ENCODE results near the gene WDFY4. TPM values are rescaled to one million over a fixed set of nuclear protein-coding genes. Genes with fewer than 3 reads are reported as not detected.

Gene WDFY4
- total and polyA plus RNA-seq, 5 experiments from 2014 or later, result 0.04 to 8.5 (median 4.3) TPM; not detected in 1

DNA sequence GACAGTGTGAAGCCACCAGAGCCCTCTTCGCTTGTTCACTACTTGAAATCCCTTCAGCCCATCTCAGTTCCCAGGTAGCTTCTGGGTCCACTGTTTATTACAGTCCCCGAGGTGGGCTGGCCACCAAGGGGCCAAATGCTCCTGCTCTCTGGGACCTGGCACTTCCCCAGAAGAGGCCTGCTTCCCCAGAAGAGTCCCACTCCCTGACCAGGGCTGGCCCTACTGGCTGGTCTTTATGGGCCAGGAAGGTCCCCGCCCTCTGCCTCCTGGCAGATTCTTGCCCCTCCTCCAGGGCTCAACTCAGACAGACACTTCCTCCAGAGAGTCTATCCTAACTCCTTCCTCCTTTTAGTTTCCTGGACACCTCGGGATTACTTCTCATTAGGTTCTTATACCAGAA is 325.6 kb downstream of the WDFY4 start:
- ATAC-seq, result no peak
- Mint-ChIP-seq H3K27me3 (peaks cover 0 to 18% (median 5%) of the 10 kb centered on the region in 5 donors), H3K4me1 (peaks cover 0 to 3% (median 0%) of the 10 kb centered on the region in 4 donors), H3K4me3 (no peak overlapping the region), H3K27ac (no peak overlapping the region), H3K36me3 (no peaks in the 10 kb centered on the region), H3K9me3 (peaks cover 0 to 2% (median 0%) of the 10 kb centered on the region in 9 donors)
- POLR2A ChIA-PET, result no interaction called here
- no peak for DNase-seq

DNA sequence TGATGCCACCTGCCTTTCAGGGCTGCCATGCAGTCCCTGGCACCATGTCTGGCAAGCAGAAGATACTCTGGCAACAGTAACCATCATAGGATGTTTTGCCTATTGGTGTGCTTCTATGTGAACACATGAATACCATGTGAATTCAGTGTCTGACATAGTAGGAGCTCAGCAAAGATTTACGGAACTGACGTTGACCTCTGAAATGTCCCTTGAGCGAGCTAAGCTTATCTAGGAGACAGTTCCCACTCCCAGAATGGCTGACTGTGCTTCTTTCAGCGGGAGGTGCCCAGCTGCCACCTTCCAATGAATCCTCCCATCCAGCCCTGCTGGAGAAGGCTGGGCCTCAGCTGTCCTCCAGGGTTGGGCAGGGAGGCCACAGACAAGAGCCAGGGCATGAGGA is 326.2 kb downstream of the WDFY4 start:
- Mint-ChIP-seq H3K4me1 (peaks cover 0 to 3% (median 0%) of the 10 kb centered on the region in 4 donors), H3K4me3 (no peak overlapping the region), H3K27me3 (peaks cover 0 to 18% (median 5%) of the 10 kb centered on the region in 5 donors), H3K36me3 (no peaks in the 10 kb centered on the region), H3K27ac (no peak overlapping the region), H3K9me3 (peaks cover 0 to 2% (median 0%) of the 10 kb centered on the region in 9 donors)
- no peak for DNase-seq
- no peak for ATAC-seq
- POLR2A ChIA-PET, result no interaction called here

DNA sequence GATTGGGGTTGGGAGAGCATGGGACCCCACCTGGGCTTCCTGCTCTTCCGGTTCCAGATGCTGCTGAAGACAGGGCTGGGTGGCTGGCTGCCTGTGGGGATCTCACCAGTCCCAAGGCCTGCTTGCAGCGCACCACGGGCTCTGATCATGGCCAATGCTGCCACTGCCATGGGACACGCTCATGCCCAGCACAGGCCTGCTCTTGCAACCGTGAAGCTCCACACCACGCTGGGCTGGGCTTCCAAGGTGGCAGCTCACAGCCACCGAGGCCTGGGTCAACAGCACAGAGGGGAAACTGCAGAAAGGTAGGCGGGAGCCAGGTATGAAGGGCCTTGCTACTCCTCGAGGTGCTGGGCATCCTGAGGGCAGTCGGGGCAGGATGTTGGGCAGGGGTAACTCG is 327.1 kb downstream of the WDFY4 start:
- POLR2A ChIA-PET, result no interaction called here
- Mint-ChIP-seq H3K4me1 (peaks cover 0 to 3% (median 0%) of the 10 kb centered on the region in 4 donors), H3K36me3 (no peaks in the 10 kb centered on the region), H3K27ac (peak overlapping the region in 1 of 10 donors; percentile 80), H3K9me3 (peaks cover 0 to 2% (median 0%) of the 10 kb centered on the region in 9 donors), H3K4me3 (no peak overlapping the region), H3K27me3 (peaks cover 0 to 20% (median 5%) of the 10 kb centered on the region in 5 donors)
- ATAC-seq, result no peak
- no peak for DNase-seq

DNA sequence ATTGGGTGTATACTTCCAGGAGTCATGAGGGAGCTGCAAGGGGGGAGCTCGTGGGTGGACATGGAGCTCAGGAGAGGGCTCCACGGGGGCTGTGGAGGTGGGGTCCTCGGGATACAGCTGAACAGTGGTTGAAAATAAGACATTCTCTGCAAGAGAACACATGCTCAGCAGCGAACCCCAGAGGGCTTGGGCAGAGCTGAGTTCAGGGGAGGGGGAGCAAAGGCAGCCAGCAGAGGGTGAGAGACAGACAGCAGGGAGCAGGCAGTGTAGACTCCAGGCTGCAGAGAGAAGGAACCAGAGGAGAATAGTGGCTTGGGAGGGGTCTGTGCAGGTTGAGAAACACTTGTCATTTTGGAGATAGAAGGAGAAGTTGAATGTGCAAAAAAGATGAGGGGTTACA is 327.9 kb downstream of the WDFY4 start:
- no peak for ATAC-seq
- Mint-ChIP-seq H3K4me3 (no peak overlapping the region), H3K9me3 (peaks cover 0 to 2% (median 0%) of the 10 kb centered on the region in 9 donors), H3K27me3 (peaks cover 2 to 29% (median 7%) of the 10 kb centered on the region in 5 donors), H3K27ac (peak overlapping the region in 1 of 10 donors; percentile 24), H3K36me3 (no peaks in the 10 kb centered on the region), H3K4me1 (peaks cover 0 to 3% (median 0%) of the 10 kb centered on the region in 4 donors)
- POLR2A ChIA-PET, result no interaction called here
- no peak for DNase-seq

DNA sequence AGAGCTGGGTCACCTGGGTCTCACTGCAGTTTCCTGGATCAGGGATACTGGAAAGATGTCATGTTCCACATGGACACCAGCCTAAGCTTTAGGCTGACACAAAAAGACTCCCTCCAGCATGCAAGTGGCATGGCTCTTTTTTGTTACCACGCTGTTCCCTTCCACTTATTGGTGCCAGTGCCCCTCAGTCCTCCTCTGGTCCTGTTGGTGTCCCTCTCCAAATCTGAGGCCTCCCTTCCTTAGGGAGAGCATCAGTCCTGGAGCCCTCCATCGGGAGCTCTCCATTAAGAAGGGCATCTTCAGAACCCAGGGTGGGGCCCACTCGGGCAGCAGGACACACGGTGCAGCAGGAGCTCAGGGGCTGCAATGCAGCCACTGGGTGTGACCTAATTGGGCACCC is 331.0 kb downstream of the WDFY4 start:
- no peaks in the 10 kb centered on the region for H3K4me1 Mint-ChIP-seq
- no peak for ATAC-seq
- POLR2A ChIA-PET, result no interaction called here
- H3K27ac Mint-ChIP-seq, result no peak overlapping the region
- DNase-seq, result no peak
- peaks cover 2 to 44% (median 11%) of the 10 kb centered on the region in 5 donors for H3K27me3 Mint-ChIP-seq
- H3K9me3 Mint-ChIP-seq, result peaks cover 0 to 14% (median 0%) of the 10 kb centered on the region in 9 donors
- no peaks in the 10 kb centered on the region for H3K36me3 Mint-ChIP-seq
- H3K4me3 Mint-ChIP-seq, result no peak overlapping the region

DNA sequence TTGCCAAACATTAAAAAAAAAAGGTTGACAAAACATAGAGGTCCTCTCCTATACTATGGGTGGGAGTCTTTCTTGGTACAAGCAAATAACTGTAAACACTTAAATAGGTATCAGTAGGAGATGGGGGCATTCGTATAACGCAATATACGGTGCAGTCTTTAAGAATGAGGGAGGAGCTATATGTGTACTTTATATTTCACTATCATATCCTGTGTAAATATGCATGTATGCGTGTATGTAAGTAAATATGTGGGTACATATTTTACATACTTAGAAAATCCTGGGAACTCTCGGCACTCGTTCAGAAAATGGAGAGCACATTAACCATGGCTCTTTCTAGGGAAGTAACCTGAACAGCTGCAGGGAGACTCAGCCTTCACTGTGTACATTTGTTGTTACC is 337.0 kb downstream of the WDFY4 start:
- Mint-ChIP-seq H3K9me3 (peaks cover 0 to 15% (median 0%) of the 10 kb centered on the region in 9 donors), H3K27me3 (peaks cover 4 to 25% (median 6%) of the 10 kb centered on the region in 5 donors), H3K36me3 (no peaks in the 10 kb centered on the region), H3K4me3 (no peak overlapping the region), H3K27ac (no peak overlapping the region), H3K4me1 (no peaks in the 10 kb centered on the region)
- ATAC-seq, result no peak
- no peak for DNase-seq
- POLR2A ChIA-PET, result no interaction called here

DNA sequence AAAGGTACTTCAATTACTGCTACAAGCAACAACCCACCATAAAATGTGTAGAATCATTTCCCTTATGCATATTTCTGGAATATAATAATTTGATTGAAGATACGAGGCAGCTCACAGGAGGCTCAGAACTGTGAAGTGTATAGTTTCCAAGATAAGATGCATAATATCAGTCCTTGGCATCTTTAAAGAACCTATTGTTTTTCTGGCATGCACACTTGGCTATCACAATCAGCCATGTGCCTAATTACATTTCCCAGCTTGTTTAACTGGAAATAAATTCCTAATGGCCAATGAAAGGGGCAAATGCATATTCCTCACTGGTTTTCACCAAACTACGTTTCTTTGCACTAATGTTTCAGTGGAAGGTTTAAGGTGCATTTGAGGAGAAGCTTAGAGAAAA is 338.4 kb downstream of the WDFY4 start:
- POLR2A ChIA-PET, result no interaction called here
- peaks cover 0 to 15% (median 0%) of the 10 kb centered on the region in 9 donors for H3K9me3 Mint-ChIP-seq

DNA sequence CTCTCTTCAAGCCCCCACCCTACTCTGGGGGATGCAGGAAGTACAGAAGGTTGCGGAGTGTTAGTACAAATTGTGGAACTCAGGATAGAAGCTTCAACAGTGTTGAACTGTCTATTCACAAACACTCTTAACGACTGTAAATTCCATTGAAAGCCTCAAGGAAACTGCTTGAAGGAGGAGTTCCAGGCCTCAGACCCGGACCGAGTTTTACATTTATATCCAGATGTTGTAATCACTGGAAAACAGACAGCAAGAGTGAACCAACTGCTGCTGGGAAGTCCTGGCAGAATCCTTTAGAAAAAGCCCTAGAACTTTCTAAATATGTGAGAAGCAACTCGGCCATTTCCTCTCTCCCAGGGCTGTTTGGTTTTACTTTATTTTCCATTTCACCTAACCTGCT is 339.1 kb downstream of the WDFY4 start:
- Mint-ChIP-seq H3K27me3 (peaks cover 0 to 7% (median 2%) of the 10 kb centered on the region in 5 donors), H3K36me3 (no peaks in the 10 kb centered on the region), H3K9me3 (peaks cover 0 to 15% (median 0%) of the 10 kb centered on the region in 9 donors), H3K4me3 (no peak overlapping the region), H3K27ac (no peak overlapping the region), H3K4me1 (no peaks in the 10 kb centered on the region)
- DNase-seq (no peak), ATAC-seq (no peak)
- POLR2A ChIA-PET, result no interaction called here

More for the DNA sequence above, 338.4 kb downstream of the WDFY4 start:
- Mint-ChIP-seq H3K36me3 (no peaks in the 10 kb centered on the region), H3K27ac (no peak overlapping the region), H3K27me3 (peaks cover 0 to 11% (median 4%) of the 10 kb centered on the region in 5 donors), H3K4me1 (no peaks in the 10 kb centered on the region), H3K4me3 (no peak overlapping the region)
- ATAC-seq, result no peak
- no peak for DNase-seq

DNA sequence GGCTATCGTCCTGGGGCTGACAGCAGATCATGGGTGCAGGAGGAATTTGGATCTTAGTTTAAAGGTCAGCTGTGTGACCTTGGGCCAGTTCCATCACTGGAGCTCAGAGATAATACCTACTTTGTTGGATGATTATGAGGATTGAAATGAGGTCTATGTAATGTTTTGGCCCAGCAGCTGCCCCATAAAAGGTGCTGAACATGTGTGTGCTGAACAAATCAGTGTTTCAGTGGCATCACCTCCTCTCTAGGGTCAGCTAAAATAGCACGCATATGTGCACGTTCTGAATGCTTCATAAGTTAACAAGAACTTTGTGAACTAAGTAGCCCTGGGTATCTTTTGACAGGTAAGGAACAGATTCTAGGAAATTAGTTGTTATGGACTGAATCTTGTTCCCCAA is 339.8 kb downstream of the WDFY4 start:
- no peaks in the 10 kb centered on the region for H3K36me3 Mint-ChIP-seq
- H3K4me3 Mint-ChIP-seq, result no peak overlapping the region
- H3K4me1 Mint-ChIP-seq, result no peaks in the 10 kb centered on the region
- ATAC-seq (no peak), DNase-seq (no peak)
- POLR2A ChIA-PET, result no interaction called here
- H3K27me3 Mint-ChIP-seq, result peaks cover 0 to 4% (median 2%) of the 10 kb centered on the region in 5 donors
- H3K9me3 Mint-ChIP-seq, result peaks cover 0 to 14% (median 0%) of the 10 kb centered on the region in 9 donors
- H3K27ac Mint-ChIP-seq, result peak overlapping the region in 1 of 10 donors; percentile 32

DNA sequence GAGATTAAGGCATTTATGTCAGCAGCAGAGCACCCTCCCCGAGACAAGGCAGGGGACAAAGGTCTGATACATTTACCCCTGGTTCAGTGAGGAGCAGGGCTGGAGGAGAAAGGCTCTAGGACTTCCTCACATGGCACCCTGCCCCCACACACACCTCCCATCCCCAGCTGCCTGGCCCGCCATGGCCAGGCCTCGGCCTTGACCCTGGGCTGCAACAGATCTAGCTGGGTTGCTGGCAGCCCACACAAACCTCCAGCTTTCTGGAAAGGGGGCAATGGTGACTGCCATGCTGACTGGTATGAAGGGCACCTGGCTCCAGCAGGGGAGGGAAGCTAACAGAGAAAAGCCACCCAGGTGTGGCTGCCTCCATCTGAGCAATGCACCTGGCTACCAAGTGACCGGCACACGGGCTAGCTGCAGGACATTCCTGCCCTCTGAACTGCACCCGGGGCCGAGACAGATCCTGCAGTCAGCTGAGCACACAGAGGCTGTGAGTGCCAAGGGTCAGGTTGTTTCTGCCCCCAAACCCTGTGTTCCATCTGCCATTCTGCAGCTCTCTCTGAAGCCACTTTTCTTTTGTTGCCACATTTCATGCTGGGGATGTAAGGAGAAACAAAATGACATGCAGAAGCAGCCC is 340.8 kb downstream of the WDFY4 start:
- DNase-seq (no peak), ATAC-seq (no peak)
- Mint-ChIP-seq H3K27me3 (peaks cover 0 to 2% (median 0%) of the 10 kb centered on the region in 5 donors), H3K4me1 (no peaks in the 10 kb centered on the region), H3K36me3 (no peaks in the 10 kb centered on the region), H3K9me3 (peaks cover 0 to 4% (median 0%) of the 10 kb centered on the region in 9 donors), H3K4me3 (no peak overlapping the region), H3K27ac (peak overlapping the region in 1 of 10 donors; percentile 26)
- POLR2A ChIA-PET, result no interaction called here

DNA sequence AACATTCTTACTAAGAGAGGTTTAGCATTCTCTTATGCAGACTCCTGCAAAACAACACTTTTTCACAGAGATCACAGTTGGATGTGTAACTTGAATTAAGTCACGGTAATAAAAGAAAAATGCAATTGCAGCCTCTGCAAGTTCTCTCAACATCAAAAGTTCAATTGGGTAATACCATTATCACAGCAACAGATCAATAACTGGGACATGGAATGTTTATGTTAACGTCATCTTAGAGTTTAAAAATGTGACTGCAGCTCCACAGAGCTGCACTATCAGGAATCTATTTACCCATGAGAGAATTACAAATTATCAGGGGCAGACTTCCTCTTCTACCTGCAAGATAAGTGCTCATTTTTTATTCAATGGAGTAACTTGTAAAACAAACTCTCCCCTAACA is 344.0 kb downstream of the WDFY4 start:
- no peak overlapping the region for H3K27ac Mint-ChIP-seq
- H3K9me3 Mint-ChIP-seq, result no peaks in the 10 kb centered on the region

DNA sequence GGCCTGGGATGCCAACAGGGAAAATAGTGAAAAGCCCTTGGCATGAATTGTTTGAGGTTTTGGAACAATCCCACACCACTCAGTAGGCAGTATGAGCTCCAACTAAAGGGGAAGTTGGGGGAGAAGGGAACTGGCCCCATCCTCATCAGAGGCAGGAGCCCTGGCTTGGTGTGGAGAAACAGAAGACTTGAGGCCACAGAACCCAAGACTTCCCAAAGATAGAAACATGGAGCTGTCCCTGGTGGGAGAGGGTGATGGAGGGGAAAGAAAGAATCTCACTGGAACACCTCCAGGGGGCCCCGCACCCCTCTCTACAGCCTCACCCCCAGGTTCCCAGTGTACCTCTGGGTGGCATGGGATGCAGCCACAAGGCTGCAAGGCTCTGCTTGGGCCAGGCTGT is 345.0 kb downstream of the WDFY4 start:
- H3K27ac Mint-ChIP-seq, result no peak overlapping the region
- no peak overlapping the region for H3K4me3 Mint-ChIP-seq
- H3K27me3 Mint-ChIP-seq, result peaks cover 0 to 2% (median 0%) of the 10 kb centered on the region in 5 donors
- no peaks in the 10 kb centered on the region for H3K4me1 Mint-ChIP-seq
- ATAC-seq, result no peak
- no peaks in the 10 kb centered on the region for H3K36me3 Mint-ChIP-seq
- H3K9me3 Mint-ChIP-seq, result no peaks in the 10 kb centered on the region
- POLR2A ChIA-PET, result no interaction called here
- DNase-seq, result no peak

More for the DNA sequence above, 344.0 kb downstream of the WDFY4 start:
- DNase-seq (no peak), ATAC-seq (no peak)
- Mint-ChIP-seq H3K27me3 (peaks cover 0 to 2% (median 0%) of the 10 kb centered on the region in 5 donors), H3K4me3 (no peak overlapping the region), H3K36me3 (no peaks in the 10 kb centered on the region), H3K4me1 (no peaks in the 10 kb centered on the region)
- POLR2A ChIA-PET, result no interaction called here

Measured in naive thymus-derived CD8-positive, alpha-beta T cell (primary cell).